ENCODE results near the gene DDIT4L.
"Not testable (repeated sequence)": the region's sequence is repeated elsewhere in the genome, so short reads cannot be mapped to it uniquely, and the experiment has no call there.

The DDIT4L gene, protein sequence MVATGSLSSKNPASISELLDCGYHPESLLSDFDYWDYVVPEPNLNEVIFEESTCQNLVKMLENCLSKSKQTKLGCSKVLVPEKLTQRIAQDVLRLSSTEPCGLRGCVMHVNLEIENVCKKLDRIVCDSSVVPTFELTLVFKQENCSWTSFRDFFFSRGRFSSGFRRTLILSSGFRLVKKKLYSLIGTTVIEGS

DNA sequence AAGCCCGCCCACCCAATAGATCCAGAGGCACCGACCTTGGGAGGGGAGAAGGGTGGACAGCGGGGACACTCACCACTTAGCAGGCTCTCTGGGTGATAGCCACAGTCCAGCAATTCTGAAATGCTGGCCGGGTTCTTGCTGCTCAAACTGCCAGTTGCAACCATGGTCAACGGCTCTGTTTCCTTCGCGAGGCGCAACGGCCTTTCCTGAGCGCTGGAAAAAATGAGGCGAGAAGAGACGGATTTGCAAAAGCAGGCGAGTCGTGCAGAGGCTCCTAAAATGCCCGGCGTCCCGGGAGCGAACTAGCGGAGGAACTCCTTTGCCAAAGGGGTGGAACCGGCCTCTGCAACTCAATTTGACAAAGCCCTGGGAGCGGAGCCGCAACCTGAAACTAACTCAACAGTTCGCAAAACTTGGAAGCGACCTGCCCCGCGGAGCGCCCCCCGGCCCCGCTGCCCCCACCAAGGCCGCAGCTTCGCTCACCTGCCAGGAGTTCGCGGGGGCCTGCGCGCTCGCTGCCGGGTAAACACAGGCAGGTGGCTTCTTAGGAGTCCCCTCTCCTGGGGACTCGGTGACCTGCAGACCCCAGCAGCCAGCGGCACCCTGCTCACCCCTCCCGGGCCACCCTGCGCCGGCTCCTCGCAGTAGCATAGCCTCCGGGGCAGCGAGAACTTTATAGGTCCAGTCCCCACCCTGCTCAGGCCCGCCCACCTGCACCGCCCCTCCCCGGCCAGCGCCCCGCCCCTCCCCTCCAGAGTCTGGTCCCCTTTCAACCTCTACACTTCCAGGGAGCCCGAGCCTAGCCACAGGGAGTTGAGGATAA is at the start of gene DDIT4L:
Gene DDIT4L (minus strand): TSS at position 649 of the 823 bp plus-strand sequence. CDS start 485 bp downstream, at position 164.
- no peak for DNase-seq (ENCODE audit: low read depth in 3 of 3)

DNA sequence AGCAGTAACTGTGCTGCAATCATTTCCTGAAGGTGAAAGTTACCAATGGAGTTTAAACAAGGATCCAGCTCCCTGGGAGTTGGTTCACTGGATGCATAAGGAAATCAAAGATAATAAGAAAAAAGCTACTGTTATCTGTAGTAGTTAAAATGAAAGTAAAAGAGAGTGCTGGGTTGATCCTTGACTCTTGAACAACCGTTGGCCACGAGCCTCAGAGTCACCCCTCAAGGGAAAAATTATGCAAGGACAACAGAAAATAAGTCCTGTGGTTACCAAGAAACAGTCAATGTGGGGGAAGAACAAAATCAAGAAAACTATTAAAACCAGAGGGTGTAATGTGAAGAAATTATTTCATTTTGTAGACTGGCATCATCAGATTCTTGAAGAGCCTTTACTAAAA is 49.7 kb upstream of the DDIT4L start:
- DNase-seq (ENCODE audit: low read depth in 3 of 3) = no peak

DNA sequence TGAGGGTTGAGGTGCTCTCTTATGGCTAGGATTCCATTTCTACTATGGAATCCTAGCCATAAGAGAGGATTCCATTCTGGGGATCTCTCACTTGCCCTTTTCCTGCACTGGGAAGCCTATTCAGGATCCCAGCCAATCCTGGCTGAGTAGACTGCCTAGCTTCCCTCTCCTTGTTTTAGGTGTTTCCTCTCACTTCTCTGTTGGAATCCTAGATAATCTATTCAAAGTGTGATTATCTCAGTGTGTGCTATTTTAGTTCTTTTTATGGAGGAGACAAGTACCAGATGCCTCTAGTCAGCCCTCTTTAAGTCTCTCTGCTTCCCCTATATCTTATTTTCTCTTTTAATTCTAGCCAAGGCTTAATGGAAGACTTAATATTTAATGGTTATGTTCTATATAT is 34.5 kb upstream of the DDIT4L start:
- DNase-seq (ENCODE audit: low read depth in 3 of 3) = no peak

DNA sequence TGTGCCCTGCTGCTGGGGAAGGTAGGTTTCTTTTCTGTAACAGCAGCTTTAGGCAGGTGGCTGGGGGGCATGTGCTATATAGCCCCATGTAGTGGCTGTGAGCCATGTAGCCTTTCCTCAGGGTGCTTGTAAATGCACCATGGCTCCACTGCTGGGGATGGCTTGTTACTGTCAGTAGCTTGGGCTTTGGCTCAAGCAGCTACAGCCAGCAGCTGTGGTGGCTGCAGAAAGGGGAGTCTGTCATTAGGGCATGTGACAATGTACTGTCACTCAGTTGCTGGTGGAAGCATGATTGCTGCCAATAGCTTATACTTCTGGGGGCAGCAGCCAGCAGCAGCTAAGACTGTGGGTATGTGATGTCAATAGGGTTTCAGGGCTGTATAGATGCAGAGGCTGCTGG is 33.9 kb upstream of the DDIT4L start:
- no peak for DNase-seq (ENCODE audit: low read depth in 3 of 3)

DNA sequence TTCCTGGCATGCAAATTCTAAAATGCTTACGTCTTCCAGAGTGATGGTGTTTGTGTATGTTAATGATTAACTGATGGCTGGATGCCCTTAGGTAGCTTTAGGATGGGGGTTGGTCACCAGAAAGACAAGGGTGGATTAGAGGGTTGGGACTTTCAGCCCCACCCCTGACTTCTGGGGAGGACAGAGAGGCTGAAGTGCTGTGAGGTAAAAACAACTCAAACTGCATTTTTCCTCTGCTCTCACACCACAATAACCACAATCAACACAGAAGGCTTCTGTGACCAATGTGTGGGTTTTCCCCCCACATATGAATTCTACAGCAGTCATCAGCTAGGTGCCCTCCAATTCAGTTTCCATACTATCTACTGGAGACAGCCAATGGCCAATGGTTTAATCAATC is 18.7 kb upstream of the DDIT4L start:
- no peak for DNase-seq (ENCODE audit: low read depth in 3 of 3)

DNA sequence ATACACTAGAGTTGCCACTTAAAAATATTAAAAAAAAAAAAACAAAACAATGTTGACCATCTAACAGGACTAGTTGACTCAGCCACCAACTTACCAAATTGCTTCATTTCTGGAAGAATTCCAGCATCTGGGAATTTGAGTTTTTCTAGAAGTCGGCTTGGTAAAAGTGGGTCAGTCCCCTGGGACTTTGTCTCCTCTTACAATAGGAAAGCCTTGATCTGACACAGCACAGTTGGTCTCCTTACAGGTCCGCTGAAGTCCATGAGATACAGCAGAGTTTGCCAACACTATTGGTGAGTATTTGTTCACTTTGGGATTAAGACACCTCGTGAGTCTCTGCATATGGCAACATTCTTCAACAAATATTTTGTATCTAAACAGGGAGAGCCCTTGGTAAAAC is 18.2 kb upstream of the DDIT4L start:
- no peak for DNase-seq (ENCODE audit: low read depth in 3 of 3)

DNA sequence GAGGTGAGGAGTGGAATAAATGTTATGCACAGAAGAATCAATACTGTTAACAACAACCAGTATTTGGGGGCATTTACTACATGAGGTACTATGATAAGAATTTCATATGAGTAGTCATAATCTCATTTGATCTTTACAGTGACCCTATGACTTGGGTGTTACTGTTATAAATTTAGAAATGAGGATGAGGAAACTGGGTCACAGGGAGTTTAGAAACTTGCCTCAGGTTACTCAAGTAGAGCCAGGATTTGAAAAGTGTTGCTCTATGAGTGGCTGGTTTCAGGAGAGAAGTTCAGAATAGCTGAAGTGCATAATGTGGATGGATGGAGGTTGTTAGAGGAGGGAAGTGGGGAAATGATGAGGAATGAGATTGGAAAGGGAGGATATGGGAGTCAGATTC is 16.6 kb upstream of the DDIT4L start:
- no peak for DNase-seq (ENCODE audit: low read depth in 3 of 3)

DNA sequence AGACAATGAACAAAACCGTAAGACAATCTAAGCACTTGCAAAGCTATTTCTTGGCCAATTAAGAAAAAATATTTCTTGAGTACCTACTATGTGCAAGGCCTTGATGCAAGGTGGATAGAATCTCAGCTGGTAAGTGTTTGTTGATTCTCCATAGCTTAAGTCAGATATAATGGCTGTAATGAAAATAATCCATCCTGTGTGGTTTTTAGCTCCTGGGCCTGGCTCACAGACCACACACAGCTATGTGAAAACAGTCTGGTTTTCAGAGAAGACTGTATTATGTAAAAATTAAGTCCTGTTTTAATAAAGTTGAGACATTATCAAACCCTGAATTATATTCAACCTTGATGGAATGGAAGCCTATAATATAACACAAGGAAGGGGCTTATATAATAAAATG is 7.8 kb upstream of the DDIT4L start:
- DNase-seq (ENCODE audit: low read depth in 3 of 3) = no peak

DNA sequence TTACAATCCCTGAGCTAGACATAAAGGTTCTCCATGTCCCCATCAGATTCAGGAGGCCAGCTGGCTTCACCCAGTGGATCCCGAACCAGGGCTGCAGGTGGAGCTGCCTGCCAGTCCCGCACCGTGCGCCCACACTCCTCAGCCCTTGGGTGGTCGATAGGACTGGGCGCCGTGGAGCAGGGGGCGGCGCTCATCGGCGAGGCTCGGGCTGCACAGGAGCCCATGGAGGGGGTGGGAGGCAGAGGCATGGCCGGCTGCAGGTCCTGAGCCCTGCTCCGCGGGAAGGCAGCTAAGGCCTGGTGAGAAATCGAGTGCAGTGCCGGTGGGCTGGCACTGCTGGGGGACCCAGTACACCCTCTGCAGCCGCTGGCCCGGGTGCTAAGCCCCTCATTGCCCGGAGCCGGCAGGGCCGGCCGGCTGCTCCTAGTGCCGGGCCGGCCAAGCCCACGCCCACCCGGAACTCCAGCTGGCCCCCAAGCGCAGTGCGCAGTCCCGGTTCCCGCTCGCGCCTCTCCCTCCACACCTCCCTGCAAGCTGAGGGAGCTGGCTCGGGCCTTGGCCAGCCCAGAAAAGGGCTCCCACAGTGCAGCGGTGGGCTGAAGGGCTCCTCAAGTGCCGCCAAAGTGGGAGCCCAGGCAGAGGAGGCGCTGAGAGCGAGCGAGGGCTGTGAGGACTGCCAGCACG is 6.3 kb upstream of the DDIT4L start:
- DNase-seq (ENCODE audit: low read depth in 3 of 3) = not testable (repeated sequence)

DNA sequence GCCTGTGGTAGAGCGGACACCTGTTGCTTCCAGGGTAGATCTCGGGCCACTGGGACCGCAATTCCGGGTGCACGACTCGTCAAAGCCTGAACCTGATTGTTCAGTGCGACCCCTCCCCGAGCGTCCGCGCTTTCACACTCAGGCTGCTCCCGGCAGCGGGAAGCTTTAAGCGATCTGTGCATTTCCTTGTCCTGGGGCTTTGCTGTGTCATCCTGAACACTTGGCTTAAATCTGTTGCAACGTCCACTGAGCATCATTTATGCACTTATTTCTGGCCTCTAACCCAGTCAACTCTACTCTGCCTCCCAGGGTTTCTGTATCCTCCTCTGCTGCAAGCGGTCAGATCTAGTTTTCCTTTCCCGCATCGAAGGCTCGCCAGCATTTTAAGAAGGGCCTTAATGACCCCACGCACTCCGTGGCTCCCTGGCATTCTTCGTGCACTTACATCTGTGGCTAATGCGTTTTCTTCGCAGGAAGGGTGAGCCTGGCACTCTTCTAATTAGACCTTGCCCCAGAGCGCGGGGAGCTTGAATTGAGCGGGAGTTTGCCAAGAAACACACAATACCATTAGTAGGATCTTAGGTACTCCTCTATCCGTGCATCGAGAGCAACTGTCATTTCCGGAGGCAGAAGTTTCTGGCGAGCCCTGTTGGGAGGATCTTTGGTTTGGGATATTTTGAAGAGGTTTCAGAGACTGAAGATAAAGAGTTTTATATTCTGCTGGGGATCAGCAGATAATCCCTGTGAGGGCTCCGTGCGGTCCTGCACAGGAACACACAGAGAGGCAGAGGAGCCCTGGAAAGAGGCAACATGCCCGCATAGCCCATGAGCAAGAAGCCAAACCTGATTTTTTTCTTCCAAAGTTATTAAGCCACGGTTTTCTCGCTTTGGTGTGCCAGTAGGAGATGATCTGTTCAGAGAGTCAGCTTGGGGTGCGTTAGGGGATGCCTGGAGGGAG is 654 bp upstream of the DDIT4L start:
- no peak for DNase-seq (ENCODE audit: low read depth in 3 of 3)

DNA sequence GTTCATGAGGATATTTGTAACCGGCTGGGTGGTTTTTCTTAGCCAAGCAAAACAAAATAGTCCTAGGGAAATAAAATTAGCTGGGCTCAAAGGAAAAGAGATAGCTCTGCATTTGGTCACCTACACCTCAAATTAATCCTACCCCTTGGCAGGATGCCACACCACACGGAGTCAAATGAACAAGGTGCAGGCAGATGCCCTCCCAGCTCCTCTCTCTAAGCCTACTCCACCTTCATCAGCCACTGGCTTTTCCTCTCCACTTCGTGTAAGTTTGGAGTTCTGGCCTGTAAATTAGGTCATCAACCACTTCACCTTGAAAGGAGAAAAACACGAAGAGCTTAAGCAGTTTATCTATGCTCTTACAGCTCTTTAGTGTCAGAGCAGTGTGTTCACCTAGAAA is 1.4 kb downstream of the DDIT4L start:
- no peak for DNase-seq (ENCODE audit: low read depth in 3 of 3)

DNA sequence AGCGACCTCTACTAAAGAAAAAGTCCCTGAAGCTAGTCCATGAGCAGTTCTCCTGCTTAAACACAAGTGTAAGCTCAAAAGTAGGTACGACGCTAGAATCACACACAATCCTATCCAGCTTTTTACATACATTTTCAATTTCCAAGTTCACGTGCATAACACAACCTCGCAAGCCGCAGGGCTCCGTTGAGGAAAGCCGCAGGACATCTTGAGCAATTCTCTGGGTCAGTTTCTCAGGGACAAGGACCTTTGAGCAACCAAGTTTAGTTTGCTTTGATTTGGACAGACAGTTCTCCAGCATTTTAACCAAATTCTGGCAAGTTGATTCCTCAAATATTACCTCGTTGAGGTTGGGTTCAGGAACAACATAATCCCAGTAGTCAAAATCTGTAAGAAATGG is 2.5 kb downstream of the DDIT4L start:
- no peak for DNase-seq (ENCODE audit: low read depth in 3 of 3)

DNA sequence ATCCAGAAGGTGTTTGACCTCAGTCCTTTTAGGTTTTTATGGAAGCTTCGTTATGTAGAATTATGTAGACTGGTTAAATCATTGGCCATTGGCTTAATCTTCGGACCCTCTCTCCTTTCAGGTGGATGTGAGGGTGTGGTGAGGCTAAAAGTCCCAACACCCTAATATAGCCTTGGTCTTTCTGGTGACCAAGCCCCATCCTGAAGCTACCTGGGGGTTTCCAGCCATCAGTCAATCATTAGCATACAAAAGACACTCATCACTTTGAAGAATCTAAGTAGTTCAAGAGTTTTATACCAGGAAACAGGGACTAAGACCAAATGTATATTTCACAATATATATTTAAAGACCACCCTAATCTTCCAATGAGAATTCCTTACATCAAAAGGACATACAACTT is 5.5 kb downstream of the DDIT4L start:
- DNase-seq (ENCODE audit: low read depth in 3 of 3) = no peak

DNA sequence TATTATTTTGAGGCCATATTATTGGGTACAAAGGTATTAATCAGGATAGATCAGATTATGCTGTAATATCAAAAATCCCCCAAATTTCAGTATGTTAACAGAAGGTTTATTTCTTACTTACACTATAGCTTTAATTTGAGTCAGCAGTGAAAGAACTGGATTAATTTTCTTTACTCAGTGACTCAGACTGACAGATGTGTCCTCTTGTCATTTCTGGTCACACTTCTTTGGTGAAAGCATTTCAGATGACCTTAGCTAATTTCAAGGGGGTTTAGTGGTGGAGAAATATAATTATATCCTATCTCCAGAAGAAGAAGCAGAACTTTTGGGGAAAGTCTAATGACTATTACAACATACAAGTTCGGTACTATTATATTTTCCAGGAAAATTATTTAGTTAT is 12.4 kb downstream of the DDIT4L start:
- DNase-seq (ENCODE audit: low read depth in 3 of 3) = no peak

DNA sequence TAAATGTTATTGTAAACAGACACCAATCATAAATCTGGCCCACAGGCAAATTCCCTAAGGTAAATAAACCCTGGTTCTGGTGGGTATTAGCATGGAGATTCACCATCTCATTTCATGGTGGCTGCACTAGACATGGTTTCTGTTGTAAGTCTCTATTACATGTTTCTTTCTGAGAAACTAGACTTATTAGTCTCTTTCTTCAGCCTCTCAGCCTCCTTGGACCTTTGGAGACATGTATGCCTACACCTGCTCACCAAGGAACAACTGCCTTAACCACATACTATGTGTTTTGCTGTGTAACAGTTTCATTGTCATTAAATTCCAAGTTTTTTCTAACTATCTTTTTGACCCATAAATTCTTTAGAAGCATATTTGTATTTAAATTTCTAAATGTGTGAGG is 13.1 kb downstream of the DDIT4L start:
- DNase-seq (ENCODE audit: low read depth in 3 of 3) = no peak

DNA sequence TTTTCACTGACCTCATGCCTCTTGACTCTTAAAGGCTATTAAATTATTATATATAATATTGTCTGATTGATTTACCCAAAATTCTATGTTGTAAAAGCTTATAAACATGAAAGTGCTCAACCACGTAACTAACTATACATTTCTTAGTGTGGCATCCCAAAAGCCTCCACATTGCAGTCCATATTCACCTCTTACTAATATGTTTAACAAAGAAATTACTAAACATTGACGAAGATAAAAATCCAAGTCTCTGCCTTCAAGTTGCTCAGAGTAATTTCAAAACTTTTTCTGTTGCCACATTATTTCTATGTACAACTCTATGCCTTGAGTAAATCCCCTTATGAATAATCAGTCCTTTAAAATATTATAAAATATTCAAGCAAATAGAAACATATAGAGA is 14.4 kb downstream of the DDIT4L start:
- no peak for DNase-seq (ENCODE audit: low read depth in 3 of 3)

DNA sequence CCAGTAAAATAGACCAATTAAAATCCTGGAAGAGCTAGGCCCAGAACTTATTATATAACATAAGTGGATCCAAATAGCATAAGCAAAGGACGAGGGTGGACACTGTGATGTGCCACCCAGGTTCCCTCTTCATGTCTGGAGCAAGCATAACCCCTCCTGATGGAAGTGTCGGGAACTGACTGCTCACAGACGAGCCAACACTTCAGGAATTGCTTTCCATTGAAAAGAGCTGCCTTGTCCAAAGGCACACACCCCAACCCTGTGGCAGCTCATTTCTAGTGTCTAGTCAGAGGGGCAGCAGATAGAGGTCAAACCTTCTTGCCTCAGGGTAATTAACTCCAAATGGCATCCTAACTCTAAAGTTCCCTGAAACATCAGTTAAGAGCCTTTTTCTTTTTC is 15.3 kb downstream of the DDIT4L start:
- no peak for DNase-seq (ENCODE audit: low read depth in 3 of 3)

DNA sequence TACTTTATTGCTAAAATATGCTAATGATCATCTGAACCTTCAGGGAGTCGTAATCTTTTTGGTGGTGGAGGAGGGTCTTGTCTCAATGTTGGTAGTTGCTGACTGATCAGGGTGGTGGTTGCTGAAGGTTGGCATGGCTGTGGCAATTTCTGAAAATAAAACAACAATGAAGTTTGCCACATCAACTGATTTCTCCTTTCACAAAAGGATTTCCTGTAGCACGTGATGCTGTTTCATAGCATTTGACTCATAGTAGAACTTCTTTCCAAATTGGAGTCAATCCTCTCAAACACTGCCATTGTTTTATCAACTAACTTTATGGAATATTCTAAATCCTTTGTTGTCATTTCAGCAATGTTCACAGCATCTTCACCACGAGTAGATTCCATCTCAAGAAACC is 19.3 kb downstream of the DDIT4L start:
- no peak for DNase-seq (ENCODE audit: low read depth in 3 of 3)

DNA sequence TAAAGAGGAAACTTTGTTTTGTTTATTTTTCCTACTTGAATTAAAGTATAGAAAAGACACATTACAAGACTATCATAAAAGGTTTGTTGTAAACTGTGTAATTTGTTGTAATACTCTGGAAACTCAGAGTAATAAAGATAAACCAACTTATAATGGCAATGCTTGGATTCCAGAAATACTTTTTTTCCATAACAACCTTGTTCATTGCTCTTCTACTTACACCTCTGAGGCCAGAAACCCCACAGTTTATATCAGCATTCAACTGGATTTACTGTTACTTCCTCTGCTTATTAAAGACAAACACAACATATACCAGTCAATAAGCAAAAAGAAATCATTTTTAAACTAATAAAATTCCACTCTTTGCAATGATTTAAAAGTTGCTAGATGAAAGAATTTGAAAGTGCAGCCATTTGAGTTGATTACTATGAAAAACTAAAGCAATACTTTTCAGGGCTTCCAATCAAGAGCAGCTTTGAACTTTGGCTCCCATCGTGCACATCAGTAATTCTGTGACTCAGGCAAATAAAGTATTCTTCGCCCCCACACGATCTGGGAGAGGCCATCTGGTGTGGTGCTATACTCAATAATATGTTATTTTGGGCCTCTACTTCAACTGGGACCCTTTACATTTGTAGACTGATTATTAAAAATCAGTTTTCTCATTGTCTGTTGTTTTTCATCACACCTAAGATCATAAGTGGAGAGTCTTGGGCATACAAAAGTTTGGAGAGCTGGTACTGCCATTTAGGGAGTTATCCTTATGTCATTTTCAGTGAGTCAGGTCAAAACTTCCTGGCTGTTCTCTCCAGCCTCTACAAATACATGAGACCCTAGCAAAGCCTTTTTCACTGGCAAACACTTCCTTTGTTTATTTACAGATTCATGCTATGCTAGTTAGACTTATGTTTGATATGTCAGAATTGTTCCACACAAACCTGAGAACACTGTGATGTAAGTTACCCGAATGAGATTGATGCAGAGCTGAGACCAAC is 20.5 kb downstream of the DDIT4L start:
- no peak for DNase-seq (ENCODE audit: low read depth in 3 of 3)

DNA sequence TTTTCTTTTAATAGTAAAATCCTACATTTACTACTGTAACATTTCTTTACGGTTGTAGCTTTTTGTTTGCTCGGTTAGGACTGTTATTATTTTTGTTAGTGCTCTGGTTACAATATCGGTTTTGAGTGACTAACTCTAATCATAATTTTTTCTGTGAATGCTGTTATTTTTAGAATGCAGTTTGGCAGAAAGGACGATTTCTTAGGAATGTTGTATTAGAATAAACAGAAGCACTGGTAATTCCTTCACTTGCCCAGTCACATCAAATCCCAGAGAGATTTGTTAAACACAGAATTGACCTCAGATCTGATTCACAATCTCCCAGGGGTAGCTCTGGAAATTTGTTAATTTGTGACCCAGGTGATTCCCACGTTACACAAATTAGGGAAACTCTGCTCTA is 21.7 kb downstream of the DDIT4L start:
- no peak for DNase-seq (ENCODE audit: low read depth in 3 of 3)

All from stimulated activated CD4-positive, alpha-beta T cell treated with anti-CD3 and anti-CD28 coated beads, TNF-alpha, amount 100 ng/mL, for 48 hours (primary cell).